GM12892 (cell line): ENCODE data around the gene CBX3.

Experiments used
- DNase-seq: peaks from one replicate; pipeline ENCODE4 v3.0.0; 2011; ENCODE audit not compliant: insufficient read length
- FAIRE-seq: peaks from 2 replicates; lab custom pipeline; 2011; peaks lifted over from hg19 to GRCh38; lab: Jason Lieb, UNC
- POLR2A ChIP-seq: IDR thresholded peaks from 2 replicates; pipeline ENCODE4 v1.6.1; 2011; ENCODE audit warnings: low read depth, low read length, control low read depth
- POLR2AphosphoS5 ChIP-seq: IDR thresholded peaks from 2 replicates; pipeline ENCODE4 v1.6.1; 2011; ENCODE audit warnings: low read depth, low read length, control low read depth
- TAF1 ChIP-seq: IDR thresholded peaks from 2 replicates; pipeline ENCODE4 v1.6.1; 2011; ENCODE audit warnings: low read depth, mild to moderate bottlenecking, control low read depth, low read length, borderline replicate concordance

The CBX3 gene

DNA sequence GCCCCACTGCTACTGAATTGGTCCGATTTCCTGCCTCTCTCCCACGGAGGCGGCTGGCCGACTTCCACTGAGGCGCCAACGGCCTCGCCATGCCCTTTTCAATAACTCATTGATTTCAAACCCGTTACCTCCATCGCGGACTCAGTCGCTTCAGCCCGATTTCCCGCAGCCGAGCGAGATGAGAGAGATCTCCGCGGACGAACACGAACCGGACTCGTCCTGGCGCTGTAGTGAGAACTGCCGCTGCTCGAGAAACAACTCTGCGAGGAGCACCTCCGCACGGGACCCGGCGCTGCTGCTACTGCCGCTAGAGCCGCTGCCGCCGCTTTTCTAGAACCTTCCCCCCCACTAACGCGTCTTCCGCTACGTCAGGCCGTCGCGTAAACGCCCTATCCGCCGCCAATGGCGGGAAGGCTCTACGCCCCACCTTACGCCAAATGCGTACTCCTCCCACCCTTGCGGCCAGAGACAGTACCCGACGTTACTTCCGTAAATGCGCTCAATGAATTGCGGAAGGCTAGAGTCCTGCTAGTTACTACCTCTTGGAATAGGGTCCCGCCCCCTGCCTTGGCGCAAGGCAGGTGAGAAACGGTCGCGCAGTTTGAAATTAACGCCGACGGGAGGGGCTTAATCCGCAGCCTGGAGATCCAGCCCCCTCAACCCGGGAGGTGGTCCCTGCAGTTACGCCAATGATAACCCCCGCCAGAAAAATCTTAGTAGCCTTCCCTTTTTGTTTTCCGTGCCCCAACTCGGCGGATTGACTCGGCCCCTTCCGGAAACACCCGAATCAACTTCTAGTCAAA lies 900 bp upstream of the CBX3 start, which contains the start of gene HNRNPA2B1:
HNRNPA2B1 (minus strand) TSS at position 303 of the 803 bp plus-strand sequence; CDS start at position 134, 169 bp downstream.
- peak; percentile 48 for DNase-seq
- FAIRE-seq, result peak; percentile 98
- TF ChIP-seq TAF1, result peak; percentile 97
- TF ChIP-seq POLR2AphosphoS5, result peak; percentile 100
- peak; percentile 100 for TF ChIP-seq POLR2A

DNA sequence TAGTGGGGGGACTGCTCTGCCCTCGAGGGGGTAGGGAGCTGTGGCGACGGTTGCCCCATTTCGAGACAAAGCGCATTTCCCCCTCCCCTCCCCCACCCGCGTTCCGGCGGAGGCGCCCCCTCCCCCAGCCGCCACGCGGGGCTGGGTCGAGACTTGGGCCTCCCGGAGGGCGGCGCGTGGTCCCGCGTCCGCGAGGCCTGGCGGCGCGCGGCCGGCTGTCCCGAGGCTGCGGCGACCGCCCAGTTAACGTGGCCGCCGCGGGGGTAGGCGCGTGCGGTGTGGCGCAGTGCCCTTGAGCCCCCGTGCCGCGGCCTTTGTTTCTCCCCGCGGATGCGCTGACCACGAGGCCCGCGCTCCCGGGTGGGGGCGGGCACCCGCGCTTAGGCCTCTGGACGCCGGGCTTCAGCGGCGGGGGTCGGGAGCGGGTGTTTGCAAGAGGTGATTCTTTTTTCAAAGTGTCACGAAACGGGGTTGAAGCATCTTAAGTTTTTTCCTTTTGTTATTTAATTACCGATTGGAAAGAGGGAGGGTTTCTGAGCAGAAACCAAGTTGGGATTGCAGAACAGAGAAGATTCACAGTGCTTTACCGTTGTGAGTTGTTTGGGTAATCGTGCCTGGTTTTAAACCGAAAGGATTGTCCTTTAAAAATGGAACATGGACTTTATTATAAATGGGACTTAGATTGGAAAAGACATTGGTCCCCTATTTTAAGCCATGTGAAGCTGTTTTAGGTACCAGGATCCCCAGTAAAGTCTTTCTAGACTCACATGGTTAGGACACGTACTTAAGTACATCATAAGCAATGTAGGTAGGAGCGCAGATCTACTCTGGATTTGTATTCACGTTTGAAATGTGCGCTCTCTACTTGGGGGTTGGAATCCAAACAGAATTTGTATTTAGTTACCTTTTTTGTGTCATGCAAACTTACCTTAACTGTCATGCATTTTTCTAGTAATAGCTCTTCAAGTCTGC lies 760 bp downstream of the CBX3 start:
- no peak for TF ChIP-seq POLR2A
- no peak for TF ChIP-seq POLR2AphosphoS5
- no peak for TF ChIP-seq TAF1
- peak; percentile 27 for DNase-seq
- peak; percentile 51 for FAIRE-seq

DNA sequence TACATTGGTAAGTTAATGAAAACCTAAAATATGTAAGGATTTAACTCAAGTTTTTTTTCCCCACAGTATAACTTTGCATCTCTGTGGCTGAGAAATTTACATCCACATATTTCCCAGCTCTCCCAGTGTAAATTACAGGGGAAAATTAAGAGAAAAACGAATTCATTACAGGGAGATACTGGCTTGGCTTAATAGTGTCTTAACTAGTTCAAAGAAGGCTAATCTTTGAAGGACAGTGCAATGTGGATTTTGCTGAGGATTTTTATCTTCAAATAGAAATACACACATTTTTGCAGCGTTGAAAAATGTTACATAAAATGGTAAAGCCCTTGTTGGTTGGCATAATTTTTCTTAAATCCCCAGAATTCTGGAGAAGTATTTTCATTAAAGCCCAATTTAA lies 1.5 kb downstream of the CBX3 start:
- FAIRE-seq, result no peak
- TF ChIP-seq TAF1 (no peak), POLR2A (no peak), POLR2AphosphoS5 (no peak)

DNA sequence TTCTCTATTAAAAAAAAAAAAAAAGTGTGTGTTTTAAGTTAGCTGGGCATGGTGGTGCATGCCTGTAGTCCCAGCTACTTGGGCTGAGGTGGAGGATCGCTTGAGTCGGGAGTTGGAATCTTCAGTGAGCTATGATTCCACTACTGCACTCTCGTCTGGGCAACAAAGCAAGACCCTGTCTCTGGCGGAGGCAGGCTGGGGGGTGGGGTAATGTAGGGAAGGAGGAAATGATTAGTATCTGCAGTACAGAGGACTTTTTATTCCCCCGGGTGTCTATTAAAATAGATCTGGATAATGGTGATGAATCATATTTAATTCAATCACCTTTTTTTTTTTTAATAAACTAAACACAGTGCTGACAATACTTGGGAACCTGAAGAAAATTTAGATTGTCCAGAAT lies 6.5 kb downstream of the CBX3 start:
- no peak for DNase-seq
- FAIRE-seq, result no peak
- TF ChIP-seq TAF1, result no peak
- no peak for TF ChIP-seq POLR2A
- no peak for TF ChIP-seq POLR2AphosphoS5

More for the DNA sequence above, 1.5 kb downstream of the CBX3 start:
- no peak for DNase-seq

DNA sequence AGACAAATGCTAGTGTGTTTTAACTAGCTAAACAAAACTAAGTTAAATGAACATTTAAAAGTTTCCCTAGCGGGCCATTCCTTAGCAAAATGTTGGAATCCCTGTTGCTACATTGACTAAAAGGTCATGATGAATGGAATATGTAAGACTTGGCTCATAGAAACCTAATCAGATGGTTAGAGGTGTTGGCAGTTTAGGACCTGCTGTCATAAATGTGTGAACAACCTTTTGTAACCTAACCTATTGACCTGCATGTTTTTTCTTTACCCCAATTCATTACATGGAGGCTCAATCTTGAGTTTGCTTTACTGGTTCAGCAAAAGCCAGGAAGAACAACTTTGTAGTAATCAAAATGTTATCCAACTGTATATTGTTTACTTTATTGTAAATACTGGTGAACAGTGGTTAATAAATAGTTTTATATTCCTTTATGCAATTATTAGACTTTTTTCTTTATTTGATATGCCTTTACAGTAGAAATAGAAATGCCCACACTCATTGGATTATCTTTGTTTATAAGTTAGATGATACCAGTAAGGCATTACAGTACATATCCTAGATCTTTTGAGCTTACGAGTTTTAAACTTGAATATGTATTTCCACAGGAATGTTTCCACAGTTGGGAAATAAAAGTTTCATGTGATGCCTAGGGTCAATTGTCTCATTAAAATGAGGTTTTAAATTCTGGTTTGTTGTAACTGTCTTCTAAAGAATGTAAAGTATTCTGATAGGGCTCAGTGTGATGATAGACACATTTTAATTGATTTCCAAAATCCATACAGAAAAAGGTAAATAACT lies 11.6 kb downstream of the CBX3 start:
- FAIRE-seq (peak; percentile 17), DNase-seq (no peak)
- peak; percentile 81 for TF ChIP-seq POLR2AphosphoS5
- TF ChIP-seq POLR2A, result peak; percentile 56; the same call in 1 of the 2 replicates
- no peak for TF ChIP-seq TAF1

DNA sequence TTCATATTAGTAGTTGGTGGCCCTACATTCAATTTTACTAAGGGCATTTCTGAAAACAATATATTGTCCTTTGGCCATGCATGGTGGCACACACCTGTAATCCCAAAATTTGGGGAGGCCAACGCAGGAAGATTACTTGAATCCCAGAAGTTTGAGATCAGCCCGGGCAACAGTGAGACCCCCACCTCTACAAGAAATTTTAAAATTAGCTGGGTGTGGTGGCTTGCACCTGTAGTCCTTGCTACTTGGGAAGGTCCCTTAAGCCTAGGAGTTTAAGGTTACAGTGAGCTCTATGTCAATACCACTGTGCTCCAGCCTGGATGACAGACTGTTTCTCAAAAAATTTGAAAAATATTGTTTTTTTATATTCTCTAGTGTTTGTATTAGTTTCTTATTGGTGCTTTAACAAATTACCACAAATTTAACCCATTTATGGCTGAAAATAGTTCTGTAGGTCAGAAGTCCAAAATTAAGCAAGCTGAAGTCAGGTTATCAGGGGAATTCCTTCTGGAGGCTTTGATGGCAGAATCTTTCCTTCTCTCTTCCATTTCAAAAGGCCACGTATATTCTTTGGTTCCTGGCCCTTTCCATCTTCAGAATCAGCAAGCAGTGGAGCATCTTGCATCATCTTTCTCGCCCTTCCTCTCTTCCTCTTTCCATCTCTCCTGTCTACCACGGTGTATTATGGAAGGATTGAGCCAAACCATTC lies 12.4 kb downstream of the CBX3 start:
- no peak for FAIRE-seq
- TF ChIP-seq POLR2A (peak; percentile 61), TAF1 (no peak), POLR2AphosphoS5 (0 out of 2 replicates have a peak, but pooled peaks have one; percentile 18)

DNA sequence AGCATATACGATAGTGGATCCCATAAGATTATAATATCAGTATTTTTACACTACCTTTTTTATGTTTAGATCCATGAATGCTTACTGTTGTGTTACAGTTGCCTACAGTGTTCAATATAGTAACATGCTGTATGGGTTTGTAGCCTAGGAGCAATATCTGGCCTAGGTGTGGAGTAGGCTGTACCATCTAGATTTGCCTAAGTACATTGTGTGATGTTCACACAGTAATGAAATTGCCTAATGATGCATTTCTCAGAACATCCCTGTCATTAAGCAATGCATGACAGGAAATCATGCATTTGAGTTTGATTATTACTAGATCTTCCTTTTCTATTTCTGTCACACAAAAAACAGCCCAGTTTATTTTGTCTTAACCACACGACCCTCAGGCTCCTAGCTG lies 14.5 kb downstream of the CBX3 start:
- TF ChIP-seq TAF1, result no peak
- TF ChIP-seq POLR2AphosphoS5, result no peak
- FAIRE-seq, result no peak
- DNase-seq, result no peak

More for the DNA sequence above, 12.4 kb downstream of the CBX3 start:
- no peak for DNase-seq

DNA sequence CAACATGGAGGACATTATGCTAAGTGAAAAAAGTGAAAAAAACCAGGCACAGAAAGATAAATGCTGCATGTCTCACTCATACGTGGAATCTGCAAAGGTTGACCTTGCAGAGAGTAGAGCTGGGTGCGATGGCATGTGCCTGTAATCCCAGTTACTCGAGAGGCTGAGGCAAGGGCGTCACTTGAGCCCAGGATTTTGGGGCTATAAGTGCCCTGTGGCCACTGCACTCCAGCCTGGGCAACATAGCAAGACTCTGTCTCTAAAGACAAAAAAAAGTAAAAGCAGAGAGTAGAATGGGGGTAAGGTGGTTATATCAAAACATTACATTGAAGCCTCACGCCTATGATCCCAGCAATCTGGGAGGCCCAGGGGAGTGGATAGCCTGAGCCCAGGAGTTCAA lies 22.8 kb downstream of the CBX3 start:
- DNase-seq, result no peak
- no peak for FAIRE-seq
- TF ChIP-seq TAF1 (no peak), POLR2A (no peak), POLR2AphosphoS5 (no peak)

DNA sequence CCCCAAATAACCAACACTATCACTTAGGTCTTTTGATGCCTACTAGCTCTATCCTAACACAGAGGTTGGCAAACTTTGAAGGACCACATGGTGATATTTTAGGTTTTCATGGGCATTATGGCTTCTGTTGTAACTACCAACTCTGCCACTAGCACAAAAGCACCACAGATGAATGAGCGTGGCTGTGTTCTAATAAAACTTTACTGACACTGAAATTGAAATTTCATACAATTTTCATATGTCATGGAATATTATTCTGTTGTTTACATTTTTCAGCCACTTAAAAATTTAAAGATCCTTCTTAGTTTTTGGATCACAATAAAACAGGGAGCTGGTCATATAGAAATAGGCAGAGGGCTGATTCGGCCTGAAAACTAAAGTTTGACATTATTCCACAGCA lies 26.4 kb downstream of the CBX3 start:
- FAIRE-seq, result no peak
- TF ChIP-seq POLR2A (no peak), POLR2AphosphoS5 (no peak), TAF1 (no peak)
- no peak for DNase-seq
